ENCODE results near the gene CRB2.

GRCh38 chr9:123336449-123336848 is 19.5 kb upstream of the CRB2 start:
- no peak for TF ChIP-seq CTCF (IDR thresholded peaks at IDR 0.05)
- no peak for TF ChIP-seq POLR2A (IDR thresholded peaks at IDR 0.05)
- TF ChIP-seq EP300 (IDR thresholded peaks at IDR 0.05), result no peak

Data from upper lobe of left lung (tissue), 4 donors.